HCT116 (cell line): ENCODE measurements around the gene KCNJ10. TPM values are rescaled to one million over a fixed set of nuclear protein-coding genes. Genes with fewer than 3 reads are reported as not detected.

Source experiments
- ATAC-seq: fragments of 200-7000 bp; cut with Tn5 transposase; 2 replicates; pipeline ENCODE4 v1.9.1; 2020; ENCODE audit warnings: mild to moderate bottlenecking, moderate library complexity
- BruUV-seq: library from RNA; stranded (reverse); fragments of 400-500 nt; replicated peaks from 2 replicates; lab custom pipeline; 2021; lab: Mats Ljungman, UMichigan
- CTCF ChIA-PET: fragments of 300-600 bp; sonication (Branson Sonifier 250); formaldehyde crosslinking; loops from one replicate; lab custom pipeline; 2021; ENCODE audit warnings: antibody characterized with exemption; lab: Charles Lee
- POLR2A ChIA-PET: fragments of 300-600, 350-600 bp; sonication (Branson Sonifier 250); formaldehyde crosslinking; loops from one replicate; lab custom pipeline; 2021; ENCODE audit warnings: antibody characterized with exemption; lab: Charles Lee
- RAD21 ChIA-PET, 2 experiments: fragments of 300-600 bp; sonication (Branson Sonifier 250); formaldehyde crosslinking; loops; one replicate each; lab custom pipeline; 2023; ENCODE audit warnings: low total read pairs in 2 of 2; ENCODE audit not compliant: uncharacterized antibody in 2 of 2, unreplicated experiment in 2 of 2, low non-redundant PET in 1 of 2; lab: Charles Lee
- DNase-seq: peaks from one replicate; pipeline ENCODE4 v3.0.0-alpha.2; 2010; ENCODE audit warnings: low read depth, low spot score
- H2AFZ ChIP-seq: fragments of 200-600 bp; shearing (Covaris generic), sonication (generic); 2 replicates; pipeline ENCODE4 v1.6.1; 2017; ENCODE audit warnings: low read depth, mixed run types, mixed read lengths, antibody characterized with exemption, low read length; ENCODE audit not compliant: poor library complexity, severe bottlenecking
- H3K27ac ChIP-seq: 2 replicates; pipeline ENCODE4 v1.5.1; 2012; ENCODE audit warnings: low read depth, low read length
- H3K27me3 ChIP-seq: fragments of 200-600 bp; sonication (generic); 2 replicates; pipeline ENCODE4 v1.6.1; 2016; ENCODE audit warnings: mixed run types, low read length, mixed read lengths; ENCODE audit not compliant: insufficient read depth
- H3K36me3 ChIP-seq, 2 experiments: fragments of 200-500 bp in 1 of 2; fragments of 200-600 bp in 1 of 2; sonication (Bioruptor generic) in 1 of 2; sonication (generic) in 1 of 2; 2 replicates each; pipeline versions ENCODE4 v1.5.1 to v1.6.1; 2014 to 2016; ENCODE audit warnings: low read length in 2 of 2, inconsistent platforms in 1 of 2, mixed read lengths in 1 of 2, mixed run types in 1 of 2; ENCODE audit not compliant: insufficient read depth in 2 of 2, control insufficient read depth in 1 of 2
- H3K4me1 ChIP-seq, 2 experiments: fragments of 200-600 bp in 1 of 2; sonication (generic) in 1 of 2; 2 replicates each; pipeline versions ENCODE4 v1.5.1 to v1.6.1; 2012 to 2017; ENCODE audit warnings: low read length in 2 of 2, inconsistent platforms in 1 of 2, mild to moderate bottlenecking in 1 of 2, mixed read lengths in 1 of 2, mixed run types in 1 of 2, moderate library complexity in 1 of 2; ENCODE audit not compliant: insufficient read depth in 2 of 2, control insufficient read depth in 1 of 2
- H3K4me2 ChIP-seq: fragments of 200-600 bp; sonication (generic); 2 replicates; pipeline ENCODE4 v1.6.1; 2017; ENCODE audit warnings: mixed run types, low read length, mixed read lengths
- H3K4me3 ChIP-seq, 2 experiments: fragments of 200-600 bp in 1 of 2; sonication (generic) in 1 of 2; replicated peaks in 1 of 2; 2 replicates each; pipeline ENCODE4 v1.5.1; 2011 to 2016; ENCODE audit warnings: low read length in 2 of 2, control low read depth in 1 of 2, low read depth in 1 of 2, mild to moderate bottlenecking in 1 of 2, mixed read lengths in 1 of 2, mixed run types in 1 of 2
- H3K79me2 ChIP-seq: fragments of 200-600 bp; sonication (generic); 2 replicates; pipeline ENCODE4 v1.6.1; 2017; ENCODE audit warnings: mild to moderate bottlenecking, mixed run types, low read length, moderate library complexity, mixed read lengths; ENCODE audit not compliant: insufficient read depth
- H3K9ac ChIP-seq: fragments of 200-600 bp; sonication (generic); 2 replicates; pipeline ENCODE4 v1.6.1; 2016; ENCODE audit warnings: low read length, mixed read lengths
- H3K9me2 ChIP-seq: fragments of 200-600 bp; sonication (generic), shearing (Covaris generic); 2 replicates; pipeline ENCODE4 v1.6.1; 2017; ENCODE audit warnings: mixed run types, mild to moderate bottlenecking, moderate library complexity; ENCODE audit not compliant: insufficient read depth
- H3K9me3 ChIP-seq, 2 experiments: fragments of 200-500 bp in 1 of 2; fragments of 200-600 bp in 1 of 2; sonication (Bioruptor generic) in 1 of 2; sonication (generic) in 1 of 2; 2 replicates each; pipeline ENCODE4 v1.6.1; 2014 to 2017; ENCODE audit warnings: low read length in 2 of 2, mixed read lengths in 2 of 2, inconsistent platforms in 1 of 2, low read depth in 1 of 2, mild to moderate bottlenecking in 1 of 2, mixed run types in 1 of 2, moderate library complexity in 1 of 2; ENCODE audit not compliant: control insufficient read depth in 1 of 2, insufficient read depth in 1 of 2
- H4K20me1 ChIP-seq: fragments of 200-600 bp; sonication (generic), shearing (Covaris generic); 2 replicates; pipeline ENCODE4 v1.6.1; 2017; ENCODE audit warnings: mixed run types, mild to moderate bottlenecking, moderate library complexity; ENCODE audit not compliant: insufficient read depth
- CBX3 ChIP-seq: IDR thresholded peaks from 2 replicates; pipeline ENCODE4 v1.6.1; 2012; ENCODE audit warnings: low read depth
- CEBPB ChIP-seq: IDR thresholded peaks from 2 replicates; pipeline ENCODE4 v1.6.1; 2012; ENCODE audit warnings: low read depth
- CTCF ChIP-seq, 3 experiments: fragments of 200-600 bp in 1 of 3; sonication (generic) in 1 of 3; IDR thresholded peaks in 2 of 3; conservative IDR thresholded peaks in 1 of 3; 2 replicates each; pipeline ENCODE4 v1.5.1; 2012 to 2017; ENCODE audit warnings: low read depth in 2 of 3, low read length in 2 of 3, antibody characterized with exemption in 1 of 3, borderline replicate concordance in 1 of 3, control low read depth in 1 of 3, mild to moderate bottlenecking in 1 of 3, mixed read lengths in 1 of 3, mixed run types in 1 of 3, moderate library complexity in 1 of 3; ENCODE audit not compliant: insufficient read depth in 1 of 3
- EGR1 ChIP-seq: IDR thresholded peaks from 2 replicates; pipeline ENCODE4 v1.6.1; 2012; ENCODE audit warnings: low read depth
- ELF1 ChIP-seq: IDR thresholded peaks from 2 replicates; pipeline ENCODE4 v1.6.1; 2012; ENCODE audit warnings: low read depth, borderline replicate concordance
- EZH2phosphoT487 ChIP-seq: fragments of 200-600 bp; IDR thresholded peaks from 2 replicates; pipeline ENCODE4 v1.6.1; 2018; ENCODE audit warnings: antibody characterized with exemption, borderline replicate concordance
- FOSL1 ChIP-seq: IDR thresholded peaks from 2 replicates; pipeline ENCODE4 v1.6.1; 2012; ENCODE audit warnings: low read depth
- RAD21 ChIP-seq: IDR thresholded peaks from 2 replicates; pipeline ENCODE4 v1.6.1; 2012; ENCODE audit warnings: low read depth, mild to moderate bottlenecking
- REST ChIP-seq: IDR thresholded peaks from 2 replicates; pipeline ENCODE4 v1.6.1; 2012; ENCODE audit warnings: low read depth
- SIN3A ChIP-seq: IDR thresholded peaks from 2 replicates; pipeline ENCODE4 v1.6.1; 2012; ENCODE audit warnings: low read depth
- SP1 ChIP-seq: IDR thresholded peaks from 2 replicates; pipeline ENCODE4 v1.6.1; 2012; ENCODE audit warnings: low read depth
- SRF ChIP-seq: IDR thresholded peaks from 2 replicates; pipeline ENCODE4 v1.6.1; 2012; ENCODE audit warnings: low read depth
- TCF7L2 ChIP-seq: IDR thresholded peaks from 2 replicates; pipeline ENCODE4 v1.7.0; 2011; ENCODE audit warnings: borderline replicate concordance, inconsistent platforms; ENCODE audit not compliant: insufficient read depth, insufficient read length; ENCODE audit errors: extremely low read depth
- YY1 ChIP-seq: IDR thresholded peaks from 2 replicates; pipeline ENCODE4 v1.6.1; 2011; ENCODE audit warnings: low read length, low read depth, moderate library complexity, mild to moderate bottlenecking; ENCODE audit not compliant: insufficient replicate concordance; ENCODE audit errors: extremely low read depth
- ZBTB33 ChIP-seq: IDR thresholded peaks from 2 replicates; pipeline ENCODE4 v1.6.1; 2011; ENCODE audit warnings: mild to moderate bottlenecking, low read length, moderate library complexity; ENCODE audit not compliant: insufficient replicate concordance; ENCODE audit errors: extremely low read depth
- ZFX ChIP-seq: fragments of 450-650 bp; IDR thresholded peaks from 2 replicates; pipeline ENCODE4 v1.6.1; 2017
- ZNF274 ChIP-seq: fragments of 200-500 bp; sonication (Bioruptor generic); IDR thresholded peaks from 2 replicates; pipeline ENCODE4 v1.6.1; 2014; ENCODE audit warnings: mild to moderate bottlenecking, low read depth, low read length, inconsistent platforms
- intact Hi-C: fragments of 100-400 bp; cut with micrococcal nuclease; formaldehyde crosslinking; loops from 2 replicates; pipeline ENCODE4 v1.10.0; 2022
- total RNA-seq: library from RNA; stranded (reverse); gene quantifications from one replicate; pipeline ENCODE4 v1.2.1, GENCODE V29; 2021; ENCODE audit not compliant: unreplicated experiment
- TF ChIP-seq, protein P1 (sequence below): IDR thresholded peaks from 2 replicates; pipeline ENCODE4 v1.6.1; 2012
- TF ChIP-seq, protein P2 (sequence below): IDR thresholded peaks from 2 replicates; pipeline ENCODE4 v1.6.1; 2012

Gene KCNJ10
- total RNA-seq, 1 experiment from 2014 or later: 0.57 TPM

DNA sequence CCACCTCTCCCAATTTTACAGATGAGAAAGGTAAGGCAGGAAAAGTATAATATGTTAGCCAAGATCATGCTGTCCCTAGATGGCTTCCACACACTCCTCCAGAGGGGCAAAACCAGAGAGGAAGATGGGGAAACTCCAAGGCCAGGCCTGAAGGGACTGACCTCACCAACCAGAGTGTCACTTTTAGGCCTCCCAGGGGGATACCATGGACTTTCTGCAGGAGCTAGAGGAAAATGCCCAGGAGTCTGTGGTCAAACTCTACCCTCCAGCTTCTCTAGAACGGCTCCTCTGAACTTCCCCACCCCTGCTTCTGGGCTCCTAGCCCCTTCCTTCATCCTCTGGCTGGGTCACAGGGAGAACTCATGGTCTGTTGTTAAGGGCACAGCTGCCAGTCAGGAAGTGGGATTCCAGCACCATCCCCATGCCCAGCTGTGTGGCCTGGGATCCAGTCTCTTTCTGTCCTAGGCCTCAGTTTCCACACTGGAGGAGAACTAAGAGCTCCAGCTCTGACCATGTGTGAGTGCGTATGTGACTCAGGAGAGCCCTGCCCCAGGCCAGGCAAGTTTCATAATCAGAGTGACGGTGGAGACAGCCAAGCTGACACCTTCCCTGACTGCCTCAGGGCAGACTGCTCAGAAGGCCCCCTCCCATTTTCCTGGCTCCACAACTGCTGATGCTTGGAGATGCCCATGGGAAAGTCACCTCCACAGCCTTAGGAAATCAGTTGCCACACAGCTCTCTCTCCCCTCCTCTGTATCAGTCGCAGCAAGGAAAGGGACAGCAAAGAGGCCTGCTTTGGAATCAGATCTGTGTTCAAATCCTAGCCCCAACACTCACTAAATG, 26.5 kb upstream of the KCNJ10 start:
- no peaks in the 10 kb centered on the region; a peak in 1 of 4 replicates for H3K36me3 ChIP-seq
- no peak overlapping the region for H2AFZ ChIP-seq
- ChIA-PET POLR2A (no interaction called here), RAD21 (no interaction called here), CTCF (interaction anchor here (3.3 to 4.2 kb wide), 2 partner anchors 11 to 156 kb away, joined by 15 to 30 read pairs; no protein-coding TSS in a partner anchor)
- H3K27ac ChIP-seq: no peak overlapping the region
- no peak overlapping the region for H3K9ac ChIP-seq
- no peaks in the 10 kb centered on the region for H3K27me3 ChIP-seq
- no peaks in the 10 kb centered on the region for H3K9me2 ChIP-seq
- DNase-seq: no peak
- peaks cover 4% of the 10 kb centered on the region; the same call in 1 of the 2 replicates for H3K79me2 ChIP-seq
- H3K4me3 ChIP-seq: no peak overlapping the region
- peak overlapping the region; percentile 98; the same call in 1 of the 2 replicates for H3K4me2 ChIP-seq
- peaks cover 11 to 27% of the 10 kb centered on the region in 2 experiments for H3K4me1 ChIP-seq
- intact Hi-C loops: no loop called here
- H3K9me3 ChIP-seq: no peaks in the 10 kb centered on the region
- BruUV-seq: no TSS peak
- no peaks in the 10 kb centered on the region for H4K20me1 ChIP-seq
- no peak for ATAC-seq
- TF ChIP-seq, protein P1, sequence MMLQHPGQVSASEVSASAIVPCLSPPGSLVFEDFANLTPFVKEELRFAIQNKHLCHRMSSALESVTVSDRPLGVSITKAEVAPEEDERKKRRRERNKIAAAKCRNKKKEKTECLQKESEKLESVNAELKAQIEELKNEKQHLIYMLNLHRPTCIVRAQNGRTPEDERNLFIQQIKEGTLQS: no peak
- TF ChIP-seq FOSL1 (no peak), RAD21 (no peak), SP1 (no peak), REST (no peak), CBX3 (no peak), ZNF274 (no peak), CEBPB (no peak), ZBTB33 (no peak), TCF7L2 (no peak), ELF1 (no peak), SRF (no peak), YY1 (no peak), SIN3A (no peak), EZH2phosphoT487 (no peak), EGR1 (no peak), ZFX (no peak), CTCF (IDR thresholded peaks at IDR 0.05 in 2 of 3, conservative IDR thresholded peaks at IDR 0.05 in 1 of 3; ENCODE audit: borderline replicate concordance in 1 of 3, insufficient read depth in 1 of 3, low read depth in 2 of 3, low read length in 2 of 3) (no peak)
- TF ChIP-seq, protein P2, sequence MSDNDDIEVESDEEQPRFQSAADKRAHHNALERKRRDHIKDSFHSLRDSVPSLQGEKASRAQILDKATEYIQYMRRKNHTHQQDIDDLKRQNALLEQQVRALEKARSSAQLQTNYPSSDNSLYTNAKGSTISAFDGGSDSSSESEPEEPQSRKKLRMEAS: no peak
